Stimulated activated naive CD4-positive, alpha-beta T cell (primary cell): ENCODE measurements around the gene SAPCD1.

Source experiments
- DNase-seq, 6 experiments: peaks; one replicate each; lab custom pipeline; 2025; lab: John Stamatoyannopoulos, UW

The SAPCD1 gene

GRCh38 chr6:31750411-31751022 is 11.9 kb upstream of the SAPCD1 start:
- DNase-seq, result no peak

- no peak for DNase-seq
Observed at GRCh38 chr6:31752739-31753319, 9.6 kb upstream of the SAPCD1 start.

- no peak for DNase-seq
Observed at GRCh38 chr6:31758281-31758680, 4.2 kb upstream of the SAPCD1 start.

GRCh38 chr6:31760790-31761189 is 1.7 kb upstream of the SAPCD1 start:
- no peak for DNase-seq

GRCh38 chr6:31761343-31761742 is 1.1 kb upstream of the SAPCD1 start:
- no peak for DNase-seq

- DNase-seq, result no peak
Observed at GRCh38 chr6:31762878-31763618, 592 bp downstream of the SAPCD1 start.

- DNase-seq, result no peak
Observed at GRCh38 chr6:31763619-31763940, 1.1 kb downstream of the SAPCD1 start.

- DNase-seq, result no peak
Observed at GRCh38 chr6:31764198-31764597, 1.7 kb downstream of the SAPCD1 start.

GRCh38 chr6:31765559-31765909 is 3.1 kb downstream of the SAPCD1 start:
- DNase-seq, result no peak

GRCh38 chr6:31765910-31766794 is 3.7 kb downstream of the SAPCD1 start:
- no peak for DNase-seq

GRCh38 chr6:31767096-31767645 is 4.7 kb downstream of the SAPCD1 start:
- DNase-seq, result no peak

GRCh38 chr6:31768363-31769257 is 6.2 kb downstream of the SAPCD1 start:
- no peak for DNase-seq

- peak; percentile 25 to 74 (median 66) for DNase-seq
Observed at GRCh38 chr6:31769684-31770371, 7.4 kb downstream of the SAPCD1 start.

GRCh38 chr6:31770860-31771259 is 8.4 kb downstream of the SAPCD1 start:
- DNase-seq, result peak in 1 of 6 experiments; percentile 7

GRCh38 chr6:31771992-31772358 is 9.5 kb downstream of the SAPCD1 start:
- DNase-seq, result peak in 4 of 6 experiments; percentile 5 to 63 (median 22)

- no peak for DNase-seq
Observed at GRCh38 chr6:31775184-31775583, 12.7 kb downstream of the SAPCD1 start.

GRCh38 chr6:31775633-31776484 is 13.4 kb downstream of the SAPCD1 start:
- no peak for DNase-seq

GRCh38 chr6:31776485-31776988 is 14.1 kb downstream of the SAPCD1 start:
- no peak for DNase-seq

- peak in 5 of 6 experiments; percentile 13 to 41 (median 19) for DNase-seq
Observed at GRCh38 chr6:31776989-31777666, 14.7 kb downstream of the SAPCD1 start, which contains the start of gene VWA7. Gene VWA7, minus strand, starts transcription at chr6:31777328. Its CDS starts 549 bp downstream, at chr6:31776779.
